PFSK-1 (cell line): ENCODE measurements around the gene OR5B3.

Experiments
- FOXP2 ChIP-seq: optimal IDR thresholded peaks from 2 replicates; pipeline ENCODE3; 2011; ENCODE audit warnings: borderline replicate concordance, control low read depth, inconsistent platforms; ENCODE audit not compliant: insufficient read depth; ENCODE audit errors: extremely low read length, extremely low read depth
- POLR2AphosphoS5 ChIP-seq: IDR thresholded peaks from 2 replicates; pipeline ENCODE4 v1.6.1; 2012; ENCODE audit warnings: low read depth, mild to moderate bottlenecking, control low read depth, low read length, moderate library complexity
- SIN3A ChIP-seq: IDR thresholded peaks from 2 replicates; pipeline ENCODE4 v1.6.1; 2012; ENCODE audit warnings: mild to moderate bottlenecking, low read length, moderate library complexity, borderline replicate concordance; ENCODE audit not compliant: insufficient read depth
- TAF1 ChIP-seq: IDR thresholded peaks from 2 replicates; pipeline ENCODE4 v1.6.1; 2012; ENCODE audit warnings: low read length, control low read depth, borderline replicate concordance; ENCODE audit not compliant: insufficient read depth
- TF ChIP-seq, protein P1 (sequence below), 2 experiments: IDR thresholded peaks; 2 replicates each; pipeline versions ENCODE4 v1.6.1 to v1.8.0; 2011 to 2012; ENCODE audit warnings: low read depth in 2 of 2, low read length in 2 of 2, control low read depth in 1 of 2, inconsistent platforms in 1 of 2, mild to moderate bottlenecking in 1 of 2, moderate library complexity in 1 of 2; ENCODE audit not compliant: insufficient read depth in 1 of 2

Gene OR5B3

DNA sequence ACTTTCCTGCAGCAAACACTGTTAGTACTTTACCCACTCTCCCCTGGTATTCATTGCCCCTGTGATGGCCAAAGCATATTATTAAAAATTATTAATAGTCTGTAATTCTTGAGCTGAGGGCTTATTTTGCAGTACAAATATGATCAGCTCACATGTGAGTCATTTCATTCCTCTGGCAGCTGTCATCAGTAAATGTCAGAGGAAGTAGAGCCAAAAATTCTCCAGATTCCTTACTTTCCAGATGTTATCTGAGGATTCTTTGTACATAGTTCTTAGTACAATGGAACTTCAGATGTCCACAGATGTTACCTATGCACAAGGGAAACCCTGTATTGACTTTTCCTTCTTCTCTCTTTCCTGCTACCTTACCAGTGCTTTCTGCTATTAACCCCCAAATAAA lies 12.5 kb downstream of the OR5B3 start:
- TF ChIP-seq, protein P1, sequence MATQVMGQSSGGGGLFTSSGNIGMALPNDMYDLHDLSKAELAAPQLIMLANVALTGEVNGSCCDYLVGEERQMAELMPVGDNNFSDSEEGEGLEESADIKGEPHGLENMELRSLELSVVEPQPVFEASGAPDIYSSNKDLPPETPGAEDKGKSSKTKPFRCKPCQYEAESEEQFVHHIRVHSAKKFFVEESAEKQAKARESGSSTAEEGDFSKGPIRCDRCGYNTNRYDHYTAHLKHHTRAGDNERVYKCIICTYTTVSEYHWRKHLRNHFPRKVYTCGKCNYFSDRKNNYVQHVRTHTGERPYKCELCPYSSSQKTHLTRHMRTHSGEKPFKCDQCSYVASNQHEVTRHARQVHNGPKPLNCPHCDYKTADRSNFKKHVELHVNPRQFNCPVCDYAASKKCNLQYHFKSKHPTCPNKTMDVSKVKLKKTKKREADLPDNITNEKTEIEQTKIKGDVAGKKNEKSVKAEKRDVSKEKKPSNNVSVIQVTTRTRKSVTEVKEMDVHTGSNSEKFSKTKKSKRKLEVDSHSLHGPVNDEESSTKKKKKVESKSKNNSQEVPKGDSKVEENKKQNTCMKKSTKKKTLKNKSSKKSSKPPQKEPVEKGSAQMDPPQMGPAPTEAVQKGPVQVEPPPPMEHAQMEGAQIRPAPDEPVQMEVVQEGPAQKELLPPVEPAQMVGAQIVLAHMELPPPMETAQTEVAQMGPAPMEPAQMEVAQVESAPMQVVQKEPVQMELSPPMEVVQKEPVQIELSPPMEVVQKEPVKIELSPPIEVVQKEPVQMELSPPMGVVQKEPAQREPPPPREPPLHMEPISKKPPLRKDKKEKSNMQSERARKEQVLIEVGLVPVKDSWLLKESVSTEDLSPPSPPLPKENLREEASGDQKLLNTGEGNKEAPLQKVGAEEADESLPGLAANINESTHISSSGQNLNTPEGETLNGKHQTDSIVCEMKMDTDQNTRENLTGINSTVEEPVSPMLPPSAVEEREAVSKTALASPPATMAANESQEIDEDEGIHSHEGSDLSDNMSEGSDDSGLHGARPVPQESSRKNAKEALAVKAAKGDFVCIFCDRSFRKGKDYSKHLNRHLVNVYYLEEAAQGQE (IDR thresholded peaks at IDR 0.05; ENCODE audit: insufficient read depth in 1 of 2, low read depth in 2 of 2, low read length in 2 of 2) = no peak
- no peak for TF ChIP-seq TAF1
- TF ChIP-seq FOXP2 = no peak
- TF ChIP-seq POLR2AphosphoS5 = no peak
- TF ChIP-seq SIN3A = no peak

DNA sequence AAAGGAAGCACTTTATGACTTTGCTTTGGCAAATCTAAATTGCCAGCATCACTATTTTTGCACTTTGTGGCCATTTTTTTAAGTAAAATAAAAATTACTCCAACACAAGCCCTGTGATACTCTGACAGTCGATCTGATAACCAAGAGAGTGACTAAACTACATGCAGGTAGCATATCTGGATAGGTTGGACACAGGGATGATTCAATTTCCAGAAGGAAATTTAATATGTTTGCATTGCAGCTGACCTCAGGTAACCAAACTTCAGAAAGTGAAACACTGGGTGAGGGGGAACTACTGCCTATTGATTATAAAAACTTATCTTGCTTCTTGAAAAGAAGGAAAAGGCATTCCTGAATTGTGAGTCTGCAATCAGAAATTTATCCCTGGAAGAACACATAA lies 13.9 kb downstream of the OR5B3 start:
- TF ChIP-seq SIN3A (no peak), TAF1 (no peak), FOXP2 (no peak), POLR2AphosphoS5 (no peak)
- TF ChIP-seq, protein P1 (IDR thresholded peaks at IDR 0.05; ENCODE audit: insufficient read depth in 1 of 2, low read depth in 2 of 2, low read length in 2 of 2) = no peak

GRCh38 chr11:58391879-58392278 lies 14.8 kb downstream of the OR5B3 start:
- no peak for TF ChIP-seq SIN3A
- TF ChIP-seq TAF1 = no peak
- no peak for TF ChIP-seq FOXP2
- no peak for TF ChIP-seq POLR2AphosphoS5
- TF ChIP-seq, protein P1 (IDR thresholded peaks at IDR 0.05; ENCODE audit: insufficient read depth in 1 of 2, low read depth in 2 of 2, low read length in 2 of 2) = no peak

- TF ChIP-seq POLR2AphosphoS5 (no peak), TAF1 (no peak), FOXP2 (no peak), SIN3A (no peak)
- TF ChIP-seq, protein P1 (IDR thresholded peaks at IDR 0.05; ENCODE audit: insufficient read depth in 1 of 2, low read depth in 2 of 2, low read length in 2 of 2) = no peak
Measured at GRCh38 chr11:58390551-58391063, 16.1 kb downstream of the OR5B3 start.

- no peak for TF ChIP-seq SIN3A
- no peak for TF ChIP-seq POLR2AphosphoS5
- TF ChIP-seq TAF1 = no peak
- no peak for TF ChIP-seq FOXP2
- TF ChIP-seq, protein P1 (IDR thresholded peaks at IDR 0.05; ENCODE audit: insufficient read depth in 1 of 2, low read depth in 2 of 2, low read length in 2 of 2) = no peak
Measured at GRCh38 chr11:58358969-58359368, 47.7 kb downstream of the OR5B3 start, which contains the start of gene OR5B17. Gene OR5B17, minus strand, starts transcription at chr11:58359069. Its CDS starts 0 bp downstream, at chr11:58359069.
